Measurements from ENCODE around the gene MRM3.

DNA sequence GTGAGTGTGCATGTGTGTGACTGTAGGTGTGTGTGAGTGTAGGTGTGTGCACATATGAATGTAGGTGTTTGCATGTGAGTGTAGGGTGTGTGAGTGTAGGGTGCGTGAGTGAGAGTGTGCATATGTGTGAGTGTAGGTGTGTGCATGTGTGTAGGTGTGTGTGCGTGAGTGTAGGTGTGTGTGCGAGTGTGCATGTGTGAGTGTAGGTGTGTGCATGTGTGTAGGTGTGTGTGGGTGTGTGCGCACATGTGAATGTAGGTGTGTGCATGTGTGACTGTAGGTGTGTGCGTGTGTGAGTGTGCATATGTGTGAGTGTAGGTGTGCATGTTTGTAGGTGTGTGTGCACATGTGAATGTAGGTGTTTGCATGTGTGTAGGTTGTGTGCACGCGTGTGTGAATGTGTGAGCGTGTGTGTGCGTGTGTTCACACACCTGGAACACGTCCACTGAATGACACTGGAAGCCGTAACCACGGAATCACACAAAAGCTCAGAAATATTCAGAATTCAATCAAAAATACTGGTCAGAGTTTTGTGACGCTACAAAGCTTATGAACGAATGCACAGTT is 30.6 kb downstream of the MRM3 start:
- TF ChIP-seq, protein P1, sequence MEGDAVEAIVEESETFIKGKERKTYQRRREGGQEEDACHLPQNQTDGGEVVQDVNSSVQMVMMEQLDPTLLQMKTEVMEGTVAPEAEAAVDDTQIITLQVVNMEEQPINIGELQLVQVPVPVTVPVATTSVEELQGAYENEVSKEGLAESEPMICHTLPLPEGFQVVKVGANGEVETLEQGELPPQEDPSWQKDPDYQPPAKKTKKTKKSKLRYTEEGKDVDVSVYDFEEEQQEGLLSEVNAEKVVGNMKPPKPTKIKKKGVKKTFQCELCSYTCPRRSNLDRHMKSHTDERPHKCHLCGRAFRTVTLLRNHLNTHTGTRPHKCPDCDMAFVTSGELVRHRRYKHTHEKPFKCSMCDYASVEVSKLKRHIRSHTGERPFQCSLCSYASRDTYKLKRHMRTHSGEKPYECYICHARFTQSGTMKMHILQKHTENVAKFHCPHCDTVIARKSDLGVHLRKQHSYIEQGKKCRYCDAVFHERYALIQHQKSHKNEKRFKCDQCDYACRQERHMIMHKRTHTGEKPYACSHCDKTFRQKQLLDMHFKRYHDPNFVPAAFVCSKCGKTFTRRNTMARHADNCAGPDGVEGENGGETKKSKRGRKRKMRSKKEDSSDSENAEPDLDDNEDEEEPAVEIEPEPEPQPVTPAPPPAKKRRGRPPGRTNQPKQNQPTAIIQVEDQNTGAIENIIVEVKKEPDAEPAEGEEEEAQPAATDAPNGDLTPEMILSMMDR (IDR thresholded peaks at IDR 0.05) = no peak
- no peak for TF ChIP-seq POLR2A (IDR thresholded peaks at IDR 0.05)
